Esophagus squamous epithelium (tissue), 4 donors: ENCODE results near the gene C11orf16.

ENCODE experiments used
- POLR2A ChIP-seq, 4 donors: fragments of 450-650 bp; IDR thresholded peaks; one replicate each; pipeline ENCODE4 v1.6.1; 2017; ENCODE audit warnings: antibody characterized with exemption in 4 of 4, mild to moderate bottlenecking in 4 of 4, moderate library complexity in 3 of 4
- TF ChIP-seq, protein P1 (sequence below), 6 experiments: fragments of 450-650 bp in 4 of 6; fragments of 200-600 bp in 2 of 6; sonication (generic) in 2 of 6; IDR thresholded peaks; one replicate each; pipeline ENCODE4 v1.5.1; 2016 to 2019; ENCODE audit warnings: antibody characterized with exemption in 6 of 6, mild to moderate bottlenecking in 4 of 6, moderate library complexity in 4 of 6

DNA sequence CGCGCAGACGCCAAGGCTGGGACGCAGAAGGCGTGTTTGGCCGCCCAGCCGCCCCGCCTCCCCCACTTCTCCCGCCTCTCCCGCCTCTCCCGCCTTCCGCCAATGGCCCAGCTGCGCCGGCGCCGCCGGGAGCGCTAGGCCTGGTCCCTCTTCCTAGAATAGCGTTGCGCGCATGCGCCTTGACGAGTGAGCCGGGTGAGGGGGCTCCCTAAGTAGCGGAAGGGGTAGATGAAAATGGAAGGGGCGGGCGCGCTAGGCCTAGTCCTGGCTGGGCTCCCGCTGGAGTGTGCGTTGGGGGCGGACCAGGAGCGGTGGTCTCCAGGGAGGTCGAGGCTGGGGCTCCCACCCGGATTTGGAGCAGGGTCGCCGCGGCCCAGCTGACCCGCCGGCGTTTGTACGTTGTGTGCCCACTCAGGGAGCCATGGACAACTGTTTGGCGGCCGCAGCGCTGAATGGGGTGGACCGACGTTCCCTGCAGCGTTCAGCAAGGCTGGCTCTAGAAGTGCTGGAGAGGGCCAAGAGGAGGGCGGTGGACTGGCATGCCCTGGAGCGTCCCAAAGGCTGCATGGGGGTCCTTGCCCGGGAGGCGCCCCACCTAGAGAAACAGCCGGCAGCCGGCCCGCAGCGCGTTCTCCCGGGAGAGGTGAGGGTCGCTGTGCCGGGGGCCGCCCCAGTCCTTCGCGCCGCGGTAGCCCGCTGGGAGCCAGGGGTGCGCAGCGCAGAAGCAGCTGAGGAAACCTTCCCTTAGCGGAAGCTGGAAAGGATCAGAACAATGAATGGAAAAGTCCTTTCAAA is 21.5 kb downstream of the C11orf16 start, which contains the start of gene AKIP1:
- TF ChIP-seq, protein P1, sequence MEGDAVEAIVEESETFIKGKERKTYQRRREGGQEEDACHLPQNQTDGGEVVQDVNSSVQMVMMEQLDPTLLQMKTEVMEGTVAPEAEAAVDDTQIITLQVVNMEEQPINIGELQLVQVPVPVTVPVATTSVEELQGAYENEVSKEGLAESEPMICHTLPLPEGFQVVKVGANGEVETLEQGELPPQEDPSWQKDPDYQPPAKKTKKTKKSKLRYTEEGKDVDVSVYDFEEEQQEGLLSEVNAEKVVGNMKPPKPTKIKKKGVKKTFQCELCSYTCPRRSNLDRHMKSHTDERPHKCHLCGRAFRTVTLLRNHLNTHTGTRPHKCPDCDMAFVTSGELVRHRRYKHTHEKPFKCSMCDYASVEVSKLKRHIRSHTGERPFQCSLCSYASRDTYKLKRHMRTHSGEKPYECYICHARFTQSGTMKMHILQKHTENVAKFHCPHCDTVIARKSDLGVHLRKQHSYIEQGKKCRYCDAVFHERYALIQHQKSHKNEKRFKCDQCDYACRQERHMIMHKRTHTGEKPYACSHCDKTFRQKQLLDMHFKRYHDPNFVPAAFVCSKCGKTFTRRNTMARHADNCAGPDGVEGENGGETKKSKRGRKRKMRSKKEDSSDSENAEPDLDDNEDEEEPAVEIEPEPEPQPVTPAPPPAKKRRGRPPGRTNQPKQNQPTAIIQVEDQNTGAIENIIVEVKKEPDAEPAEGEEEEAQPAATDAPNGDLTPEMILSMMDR (IDR thresholded peaks at IDR 0.05): peak in 2 of 6 experiments; percentile 6 to 19
- TF ChIP-seq POLR2A (IDR thresholded peaks at IDR 0.05): peak in 3 of 4 donors; percentile 18 to 61 (median 59)
